NCI-H1105 (cell line): ENCODE data around the gene NOC3L.
"Not testable (repeated sequence)": the region's sequence is repeated elsewhere in the genome, so short reads cannot be mapped to it uniquely, and the experiment has no call there.

Source experiments
- DNase-seq: peaks from one replicate; lab custom pipeline; 2025; lab: John Stamatoyannopoulos, UW

NOC3L gene

DNA sequence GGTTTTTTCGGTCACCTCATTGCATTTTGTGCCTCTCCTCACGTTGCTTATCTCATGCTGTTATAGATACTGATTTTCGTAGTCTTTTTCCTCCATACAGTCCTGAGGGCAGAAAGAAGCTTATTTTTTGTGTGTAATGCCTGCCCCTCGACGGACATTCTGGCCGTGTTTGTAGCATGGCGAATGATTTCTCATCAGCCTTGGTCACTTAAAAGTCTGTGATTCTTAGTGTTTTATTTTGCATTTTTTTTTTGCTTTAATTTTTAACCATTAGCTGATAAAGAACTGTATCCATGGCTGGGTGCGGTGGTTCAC is 469 bp upstream of the NOC3L start:
- DNase-seq: no peak

DNA sequence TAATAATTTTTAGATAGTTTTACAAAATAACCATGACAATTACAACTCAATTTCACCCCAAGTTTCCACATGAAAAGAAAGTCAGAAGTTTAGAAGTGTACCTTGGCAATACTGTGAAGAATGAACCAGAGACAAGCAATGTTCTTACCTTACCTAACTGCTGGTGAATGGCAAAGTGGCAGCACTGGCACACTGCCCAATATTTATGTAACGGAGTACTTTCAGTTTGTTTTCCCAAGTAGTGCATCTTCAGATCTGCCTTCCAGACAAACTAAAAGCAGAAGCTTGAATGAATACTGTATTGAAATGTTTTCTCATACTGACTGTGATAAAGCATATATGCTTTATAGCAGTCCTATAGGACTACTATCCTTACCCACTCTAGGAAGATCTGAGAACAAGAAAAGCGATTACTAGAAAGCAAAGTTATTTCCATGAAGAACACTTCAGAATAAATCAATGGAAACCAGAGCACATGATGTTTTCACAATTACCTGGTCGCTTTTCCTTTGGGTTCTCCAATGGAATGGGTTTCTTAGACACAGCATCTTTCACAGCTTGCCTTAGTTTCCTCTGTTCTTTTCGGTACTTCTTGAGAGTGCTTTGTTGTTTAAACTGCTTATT is 1.5 kb downstream of the NOC3L start:
- no peak for DNase-seq

DNA sequence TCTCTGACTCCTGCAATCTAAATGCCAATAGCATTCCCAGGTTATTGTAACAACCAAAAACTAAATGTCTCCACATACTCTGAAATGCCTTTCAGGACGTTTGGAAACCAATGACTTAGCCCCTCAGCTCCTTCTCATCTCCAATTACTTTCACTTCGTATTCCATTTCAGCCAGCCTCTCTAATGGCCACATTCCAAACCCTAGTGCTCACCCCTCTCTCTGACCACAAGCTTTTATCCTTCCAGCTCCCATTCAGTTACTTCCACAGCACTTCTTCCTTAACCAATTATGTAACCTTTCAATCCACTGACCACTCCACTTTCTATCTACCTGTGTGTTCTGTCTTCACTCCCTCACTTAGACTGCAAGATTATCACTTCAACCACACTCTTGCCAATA is 4.3 kb downstream of the NOC3L start:
- DNase-seq: no peak

DNA sequence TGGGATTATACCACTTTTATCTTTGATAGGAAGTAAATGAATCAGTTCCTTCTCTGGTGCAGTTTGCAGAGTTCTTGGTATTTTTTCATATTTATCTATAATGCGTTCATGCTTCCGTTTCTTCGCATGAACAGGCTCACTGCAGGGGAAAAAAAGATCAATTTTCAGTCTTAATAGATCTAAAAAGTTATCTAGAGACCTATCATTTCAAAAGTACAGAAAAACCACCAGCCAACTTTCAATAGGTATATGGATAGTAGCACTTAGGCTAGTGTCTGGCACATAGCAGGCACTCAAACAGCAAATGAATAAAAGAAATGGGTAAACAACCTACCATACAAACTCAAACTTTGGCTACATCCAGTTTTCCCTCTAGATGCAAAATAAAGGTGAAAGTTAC is 5.5 kb downstream of the NOC3L start:
- DNase-seq: no peak

DNA sequence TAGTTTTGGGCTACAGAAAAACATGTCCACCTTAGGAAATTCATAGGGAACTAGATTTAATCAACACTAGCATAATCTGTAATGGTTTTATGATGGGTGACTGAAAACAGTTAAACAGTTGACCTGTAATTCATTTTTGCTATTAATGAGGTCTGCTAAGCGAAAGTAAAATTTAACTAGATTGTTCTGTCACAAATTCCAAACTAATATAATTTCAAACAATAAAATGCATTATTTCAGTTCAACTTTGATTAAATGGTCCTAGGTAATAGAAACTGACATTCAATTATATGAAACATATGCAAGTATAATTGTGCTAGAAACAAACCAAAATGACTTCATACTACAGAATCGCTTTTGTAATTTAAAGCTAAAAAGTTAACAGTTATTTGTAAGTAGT is 6.9 kb downstream of the NOC3L start:
- no peak for DNase-seq

DNA sequence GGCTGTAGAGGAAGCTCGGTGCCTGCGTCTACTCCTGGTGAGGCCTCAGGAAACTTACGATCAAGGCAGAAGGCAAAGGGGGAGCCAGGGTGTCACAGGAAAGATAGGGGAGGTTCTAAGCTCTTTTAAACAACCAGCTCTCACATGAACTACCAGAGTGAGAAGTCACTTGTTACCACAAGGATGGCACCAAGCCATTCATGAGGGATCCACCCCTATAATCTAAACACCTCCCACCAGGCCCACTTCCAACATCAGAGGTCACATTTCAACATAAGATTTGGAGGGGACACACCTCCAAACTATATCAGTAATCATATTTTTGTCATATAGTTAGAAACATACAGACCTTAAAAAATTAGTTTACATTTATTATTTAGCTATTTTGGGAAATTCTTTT is 9.4 kb downstream of the NOC3L start:
- DNase-seq: no peak

DNA sequence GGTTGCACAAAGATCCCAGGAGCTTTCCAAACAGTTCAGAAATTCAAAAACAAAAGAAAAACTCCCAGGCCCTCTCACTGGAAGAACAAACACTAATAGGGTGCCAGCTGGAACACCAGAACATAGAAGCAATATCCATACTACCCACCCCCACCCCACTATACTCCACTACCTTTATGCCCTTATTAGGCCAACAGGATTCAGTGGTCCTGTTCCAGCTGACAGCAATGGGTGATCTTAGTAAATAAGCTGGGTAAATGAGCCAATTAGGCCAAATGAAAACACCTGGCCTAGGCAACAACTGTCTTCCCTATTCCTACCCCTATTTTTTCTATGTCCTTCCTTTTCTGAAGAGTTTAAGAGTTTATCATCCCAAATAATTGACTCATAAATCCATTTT is 11.7 kb downstream of the NOC3L start:
- DNase-seq: no peak

DNA sequence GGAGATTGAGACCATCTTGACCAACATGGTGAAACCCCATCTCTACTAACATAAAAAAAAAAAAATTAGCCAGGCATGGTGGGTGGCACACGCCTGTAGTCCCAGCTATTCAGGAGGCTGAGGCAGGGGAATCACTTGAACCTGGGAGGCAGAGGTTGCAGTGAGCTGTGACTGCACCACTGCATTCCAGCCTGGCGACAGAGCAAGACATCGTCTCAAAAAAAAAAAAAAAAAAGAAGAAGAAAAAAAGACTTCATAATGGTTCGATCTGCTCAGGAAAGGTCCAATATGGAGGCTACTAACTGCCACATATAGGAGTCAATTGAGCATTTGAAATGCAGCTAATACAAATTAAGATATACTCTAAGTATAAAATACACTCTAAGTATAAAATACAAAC is 12.2 kb downstream of the NOC3L start:
- DNase-seq: not testable (repeated sequence)

DNA sequence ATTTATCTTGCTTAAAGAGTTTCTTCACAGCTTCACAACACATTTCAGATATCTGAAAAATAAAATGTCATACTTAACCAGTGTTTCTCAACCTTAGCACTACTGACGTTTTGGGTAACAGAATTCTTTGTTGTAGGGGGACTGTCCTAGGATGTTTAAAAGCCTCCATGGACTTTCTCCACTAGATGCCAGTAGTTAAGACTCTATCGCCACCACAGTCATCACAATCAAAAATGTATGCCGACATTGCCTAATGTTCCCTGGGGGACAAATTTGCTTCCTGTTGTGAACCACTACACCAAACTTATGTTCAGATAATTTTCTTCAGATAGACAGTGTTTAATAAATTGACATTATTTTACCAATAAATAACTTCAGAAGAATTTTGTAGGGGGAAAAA is 13.4 kb downstream of the NOC3L start:
- no peak for DNase-seq

DNA sequence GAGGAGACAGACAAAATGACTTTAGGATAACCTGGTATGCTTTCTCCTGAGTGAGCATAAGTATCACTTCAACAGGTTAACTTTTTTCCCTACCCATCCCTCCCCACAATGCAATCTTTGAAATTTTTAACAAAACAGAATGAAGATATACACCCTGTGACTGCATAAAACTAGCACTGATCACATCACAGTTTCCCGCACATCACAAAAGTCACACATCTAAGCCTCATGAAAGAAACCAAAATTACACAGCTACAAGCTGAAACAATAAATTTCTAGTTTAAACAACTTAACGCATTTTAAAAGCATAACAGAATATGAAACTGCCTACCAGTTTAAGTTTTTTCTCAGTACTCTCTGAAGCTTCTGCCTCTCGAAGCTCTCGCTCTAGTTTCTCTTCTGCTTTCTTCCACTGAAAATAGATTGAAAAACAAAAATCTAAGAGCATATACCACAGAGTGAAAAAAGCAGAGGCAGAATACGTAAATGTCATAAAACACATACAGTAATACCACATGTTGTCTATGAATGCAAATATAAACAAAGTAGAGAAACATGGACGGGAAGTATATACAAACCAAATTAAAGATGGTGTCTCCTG is 18.1 kb downstream of the NOC3L start:
- DNase-seq: no peak

DNA sequence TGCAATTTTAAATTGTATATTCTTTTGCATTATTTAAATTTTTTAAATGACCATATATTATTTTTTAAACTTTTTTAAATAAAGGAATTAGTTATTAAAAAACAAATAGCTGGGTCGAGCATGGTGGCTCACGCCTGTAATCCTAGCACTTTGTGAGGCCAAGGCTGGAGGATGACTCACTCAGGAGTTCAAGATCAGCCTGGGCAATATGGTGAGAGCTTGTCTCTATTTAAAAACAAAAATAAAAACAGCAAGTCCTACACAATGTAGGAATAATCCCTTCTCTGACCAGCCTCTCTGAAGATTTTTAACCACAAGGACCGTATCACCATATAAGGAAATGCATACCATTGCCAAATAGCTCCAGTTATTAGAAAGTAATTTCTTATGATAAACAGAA is 19.6 kb downstream of the NOC3L start:
- DNase-seq: no peak

DNA sequence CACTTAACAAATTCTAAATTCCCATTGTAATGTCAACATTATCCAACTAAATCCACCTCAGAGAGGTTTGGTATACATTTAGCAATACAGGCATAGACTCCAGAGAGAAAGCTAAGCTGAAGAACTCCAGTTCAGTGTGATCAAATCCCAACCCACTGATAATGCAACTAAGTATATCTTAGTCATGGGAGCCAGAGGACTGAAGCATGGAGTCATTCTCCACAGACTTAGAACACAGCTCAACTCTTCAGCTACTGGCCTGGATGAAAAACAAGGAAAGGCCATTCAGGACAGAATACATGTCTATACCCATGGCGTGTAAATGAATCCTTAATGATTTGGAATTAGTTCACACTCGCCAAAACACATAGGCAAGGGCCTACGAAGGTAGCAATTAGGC is 27.9 kb downstream of the NOC3L start:
- DNase-seq: no peak

DNA sequence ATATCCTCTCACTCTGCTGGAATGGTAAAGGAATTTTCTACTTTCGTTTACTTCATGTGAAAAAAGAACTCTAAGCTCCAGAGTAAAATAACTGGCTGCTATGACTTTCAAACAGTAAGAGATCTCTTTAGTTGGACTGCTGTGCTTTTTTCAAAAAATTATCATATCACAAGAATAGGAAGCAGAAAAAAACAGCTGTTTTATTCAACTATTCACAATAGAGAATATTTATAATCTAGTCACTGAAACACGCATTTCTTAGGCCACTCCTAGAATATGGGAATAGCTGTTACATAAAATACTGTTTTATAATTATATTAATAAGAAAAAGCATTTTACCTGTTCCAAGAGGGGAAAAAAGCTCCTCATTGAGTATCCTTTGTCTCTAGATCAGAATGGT is 29.7 kb downstream of the NOC3L start:
- no peak for DNase-seq

DNA sequence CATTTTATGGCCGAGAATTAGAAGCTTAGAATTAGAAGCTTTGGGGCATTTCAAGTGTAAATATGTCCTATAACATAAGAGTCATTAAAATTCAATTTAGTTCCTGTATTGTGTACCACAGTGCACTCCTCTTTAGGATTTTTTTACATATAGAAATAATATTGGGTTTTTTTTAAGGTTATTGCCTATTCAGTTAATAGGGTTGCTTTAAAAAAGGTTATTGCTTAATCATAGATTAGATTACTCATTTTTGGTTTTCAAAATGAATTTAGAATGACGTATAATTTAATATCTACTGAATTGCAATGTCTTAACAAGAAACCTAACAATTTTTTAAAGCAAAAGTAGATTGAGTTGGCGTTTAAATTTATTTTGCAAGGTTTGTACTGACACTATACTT is 34.1 kb downstream of the NOC3L start:
- no peak for DNase-seq

DNA sequence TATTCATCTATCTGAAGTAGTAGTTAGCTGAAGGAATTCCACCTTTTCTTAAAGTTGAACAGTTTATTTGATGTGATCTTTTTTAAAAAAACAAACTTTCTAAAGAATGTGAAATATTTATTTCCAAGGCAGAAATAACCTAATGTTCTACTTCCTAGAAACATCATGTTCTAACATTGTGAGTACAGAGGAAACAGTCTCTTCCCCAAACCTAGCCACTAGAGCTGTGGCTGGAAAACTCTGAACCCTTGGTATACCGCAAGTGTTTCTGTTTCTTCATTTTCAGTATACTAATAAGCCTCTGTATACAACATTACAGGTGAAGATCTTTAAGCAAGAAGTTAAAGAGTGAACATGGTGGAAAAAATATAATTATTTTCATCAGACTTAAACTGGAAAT is 35.1 kb downstream of the NOC3L start:
- no peak for DNase-seq

DNA sequence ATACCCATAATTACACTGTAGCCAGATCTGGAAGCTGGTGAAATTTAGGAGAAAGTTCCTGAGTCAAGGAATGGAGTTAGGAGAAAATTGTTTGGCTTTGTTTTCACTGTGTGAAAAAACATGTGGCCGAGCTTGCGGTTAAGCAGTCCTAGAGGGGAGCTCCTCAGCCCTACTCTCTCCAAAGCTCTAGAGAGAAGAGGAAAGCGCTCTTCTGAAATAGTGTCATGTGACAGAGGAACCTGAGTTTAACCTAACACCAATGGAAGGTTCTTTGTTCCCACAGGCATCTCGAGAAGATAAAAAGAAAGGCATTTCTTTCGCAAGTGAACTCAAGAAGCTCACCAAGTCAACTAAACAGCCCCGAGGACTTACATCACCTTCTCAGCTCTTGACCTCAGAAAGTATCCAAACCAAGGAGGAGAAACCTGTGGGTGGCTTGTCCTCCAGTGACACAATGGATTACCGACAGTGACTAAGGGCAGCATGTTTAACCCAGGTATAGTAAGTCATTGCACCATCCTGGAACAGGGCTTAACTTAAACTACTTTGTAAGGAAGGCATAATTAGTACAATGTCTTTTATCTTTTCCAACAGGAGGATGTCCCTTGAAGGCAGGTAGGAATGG is 38.0 kb downstream of the NOC3L start:
- no peak for DNase-seq

DNA sequence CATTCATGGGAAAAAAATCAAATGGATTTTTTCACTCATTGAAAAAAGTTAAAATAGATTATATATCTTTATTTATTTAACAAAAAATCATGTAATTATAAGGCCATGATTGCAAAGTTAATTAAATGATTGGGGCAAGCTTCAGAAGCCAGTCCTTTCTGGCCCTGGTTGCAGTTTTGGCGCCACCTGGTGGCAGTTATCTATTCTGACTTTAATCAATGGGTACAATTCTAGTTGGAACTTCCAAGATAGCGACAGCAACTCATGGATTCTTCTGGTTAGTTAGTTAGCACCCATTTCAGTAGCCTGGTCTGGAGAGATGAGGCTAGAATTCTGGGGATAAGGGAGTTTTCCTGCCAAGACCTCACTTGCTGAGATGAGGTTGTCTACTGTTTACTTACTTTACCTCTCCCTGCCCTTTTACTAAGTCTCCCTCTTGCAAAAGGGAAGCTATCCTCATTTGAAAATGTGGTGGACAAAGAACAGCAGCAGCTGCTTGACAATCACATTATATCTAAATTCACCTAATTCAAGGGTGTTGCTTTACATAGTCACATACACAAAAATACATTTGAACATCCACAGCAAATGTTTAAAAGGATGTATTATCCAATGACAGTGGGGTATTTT is 42.3 kb downstream of the NOC3L start:
- peak; percentile 43 for DNase-seq

DNA sequence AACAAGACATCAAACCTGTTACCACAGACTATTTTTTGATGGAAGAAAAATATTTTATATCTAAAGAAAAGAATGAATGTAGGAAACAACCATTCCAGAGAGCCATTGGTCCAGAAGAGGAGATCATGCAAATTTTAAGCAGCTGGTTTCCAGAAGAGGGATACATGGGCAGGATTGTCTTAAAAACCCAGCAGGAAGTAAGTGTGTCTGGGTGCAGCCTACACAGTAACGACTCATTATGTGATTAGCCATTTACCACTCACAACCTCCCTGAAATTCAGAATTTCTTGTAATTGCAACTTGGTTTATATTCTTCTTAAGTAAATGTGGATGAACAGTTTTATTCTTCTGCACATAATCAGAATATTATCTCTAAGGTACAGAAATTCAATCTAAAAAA is 46.2 kb downstream of the NOC3L start:
- DNase-seq: no peak

DNA sequence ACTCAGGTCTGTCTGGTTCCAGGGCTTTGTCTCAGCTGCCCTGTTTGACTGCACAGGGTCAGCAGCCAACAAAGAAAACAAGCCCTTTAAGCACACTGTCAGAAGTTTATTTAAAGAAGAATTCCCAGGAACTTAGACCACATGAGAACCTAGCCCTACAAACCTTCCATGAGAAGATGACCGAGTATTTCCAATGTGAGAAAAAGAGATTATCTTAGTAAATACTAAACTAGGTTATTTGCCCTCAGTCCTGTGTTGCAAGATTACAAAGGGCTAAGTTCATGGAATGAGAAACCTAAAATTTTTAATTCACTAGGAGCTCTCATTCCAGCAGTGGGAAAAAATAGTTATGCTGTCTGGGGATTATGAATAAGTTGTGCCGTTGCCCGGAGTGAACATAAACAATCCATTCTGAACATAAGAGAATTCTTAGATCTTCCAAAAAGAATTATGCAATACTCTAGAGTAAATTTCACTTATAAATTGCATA is 46.7 kb downstream of the NOC3L start:
- no peak for DNase-seq

DNA sequence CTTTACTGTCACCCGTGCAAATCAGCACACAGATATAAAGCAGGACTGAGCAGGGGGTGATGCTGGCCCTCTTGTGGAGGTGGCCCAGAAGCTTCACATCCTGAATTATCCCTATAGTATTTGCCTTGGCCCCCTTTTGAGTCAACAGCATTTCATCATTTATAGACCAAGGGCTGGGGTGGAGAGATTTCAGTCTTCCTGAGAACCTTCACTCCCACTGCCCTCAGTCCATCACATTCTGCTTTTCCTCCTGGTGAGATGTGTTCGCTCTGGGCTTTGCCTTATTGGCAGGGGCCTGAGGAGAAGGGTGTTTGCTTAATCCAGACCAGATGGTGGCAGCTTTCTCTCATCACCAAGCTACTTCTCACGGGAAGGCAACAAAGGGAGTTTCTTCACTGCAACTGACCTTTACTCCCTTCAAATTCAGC is 47.7 kb downstream of the NOC3L start:
- DNase-seq: no peak

DNA sequence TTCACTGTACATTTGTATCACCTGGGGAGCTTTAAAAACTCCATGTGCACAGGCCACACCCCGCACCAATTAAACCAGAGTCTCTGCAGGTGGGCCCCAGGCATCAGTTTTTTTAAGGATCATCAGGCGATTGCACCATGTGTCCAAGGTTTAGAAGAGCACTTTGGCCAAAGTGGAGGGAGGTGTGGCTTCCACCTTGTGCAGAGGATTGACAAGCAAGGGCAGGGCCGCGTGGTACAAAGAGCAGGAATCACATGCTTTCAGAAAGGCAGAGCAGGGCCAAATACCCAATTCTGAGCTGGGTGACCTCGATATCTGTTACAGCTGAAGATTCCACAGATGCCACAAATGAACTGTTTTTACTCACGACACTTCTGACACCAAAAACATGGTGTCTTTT is 52.4 kb downstream of the NOC3L start:
- DNase-seq: no peak

DNA sequence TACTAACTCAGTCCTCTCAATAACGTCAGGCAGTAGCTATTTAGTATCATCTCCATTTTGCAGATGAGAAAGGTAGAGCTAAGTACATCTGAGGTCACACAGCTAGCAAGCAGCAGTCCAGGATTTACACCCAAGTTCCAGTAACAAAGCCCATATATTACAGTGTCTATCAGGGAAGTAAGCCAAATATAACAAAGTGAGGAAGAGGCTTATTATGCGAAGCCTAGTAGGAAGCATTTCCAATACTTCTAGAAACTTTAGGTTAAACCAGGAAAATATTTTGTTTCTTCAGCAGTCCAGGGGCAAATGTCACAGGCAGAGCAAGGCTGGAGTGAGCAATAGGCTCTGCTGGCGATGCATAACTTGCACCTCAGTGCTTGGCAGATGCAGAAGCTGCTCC is 53.9 kb downstream of the NOC3L start:
- no peak for DNase-seq

DNA sequence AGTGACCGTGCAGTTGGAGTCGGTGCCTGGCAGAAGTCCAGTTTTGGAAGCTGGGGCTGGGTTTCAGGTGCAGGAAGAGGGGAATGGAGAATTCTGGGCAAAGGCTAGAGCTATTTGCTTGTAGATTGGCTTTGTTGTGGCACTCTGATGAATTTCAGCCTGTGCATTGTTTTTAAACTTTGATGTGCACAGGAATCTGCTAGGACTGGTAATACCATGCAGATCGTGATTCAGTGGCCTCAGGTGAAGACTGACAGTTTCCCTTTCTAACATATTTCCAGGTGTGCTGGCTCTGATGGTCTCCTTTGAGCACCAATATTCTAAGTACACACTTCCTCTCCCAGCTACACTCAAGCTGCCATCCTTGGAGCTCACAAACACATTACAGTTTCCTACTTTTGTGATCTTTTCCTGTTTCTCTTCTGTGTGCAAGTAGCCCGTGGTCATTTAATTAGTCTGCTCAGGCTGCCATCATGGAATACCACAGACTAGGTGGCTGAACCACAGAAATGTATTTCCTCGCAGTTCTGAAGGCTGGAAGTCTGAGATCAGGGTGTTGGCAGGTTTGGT is 55.6 kb downstream of the NOC3L start:
- no peak for DNase-seq
